GM18511 (cell line): Measurements from ENCODE around the gene RNF227.

ENCODE experiments used
- ATAC-seq: cut with Tn5 transposase; IDR thresholded peaks from one replicate; pipeline ENCODE4 v1.9.1; 2021; ENCODE audit warnings: mild to moderate bottlenecking, moderate library complexity; ENCODE audit not compliant: unreplicated experiment

The RNF227 gene

DNA sequence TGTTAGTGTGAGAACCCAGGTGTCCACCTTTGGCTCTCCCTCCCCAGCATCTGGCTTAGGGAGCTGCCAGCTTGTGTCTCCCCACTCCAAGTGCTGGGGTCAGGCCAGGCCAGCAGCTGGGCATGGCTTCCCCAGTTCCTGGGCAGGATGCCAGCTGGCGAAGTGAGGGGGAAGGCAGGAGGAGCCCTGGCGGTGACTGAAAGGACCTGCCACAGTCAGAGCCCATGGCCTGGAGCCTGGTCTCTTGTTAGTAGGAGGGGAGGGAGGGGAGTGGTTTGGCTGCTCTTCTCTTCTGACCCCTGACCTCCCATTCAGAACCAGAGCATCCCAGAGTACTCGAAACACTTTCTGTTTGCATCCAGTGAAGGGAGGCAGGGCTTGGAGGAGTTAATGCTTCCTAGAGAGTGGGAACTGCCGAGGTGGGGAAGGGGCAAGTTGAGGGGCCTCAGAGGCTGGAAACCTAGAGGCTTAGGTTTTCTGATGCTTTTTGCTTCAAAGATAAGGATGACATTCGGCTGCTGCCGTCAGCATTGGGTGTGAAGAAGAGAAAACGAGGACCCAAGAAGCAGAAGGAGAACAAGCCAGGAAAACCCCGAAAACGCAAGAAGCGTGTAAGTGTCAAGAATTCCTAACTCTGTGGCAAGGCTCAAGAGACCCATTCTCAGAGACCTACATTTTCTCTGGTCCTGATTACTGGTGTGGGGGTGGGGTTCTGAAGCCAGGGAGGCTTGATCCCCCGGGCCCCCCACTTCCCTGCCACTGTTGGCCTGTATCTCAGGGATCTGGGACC, 26.7 kb downstream of the RNF227 start:
- ATAC-seq, result no peak

- no peak for ATAC-seq
Observed at GRCh38 chr17:7888184-7888920, 27.7 kb downstream of the RNF227 start, which contains the start of gene CHD3. Gene CHD3, plus strand, starts transcription at chr17:7888789. Its CDS starts 212 bp downstream, at chr17:7889001.

GRCh38 chr17:7887482-7888183, 28.5 kb downstream of the RNF227 start:
- peak; percentile 58 for ATAC-seq

- ATAC-seq, result no peak
Observed at GRCh38 chr17:7887038-7887481, 29.0 kb downstream of the RNF227 start.

- no peak for ATAC-seq
Observed at GRCh38 chr17:7886227-7887037, 29.7 kb downstream of the RNF227 start.

GRCh38 chr17:7885367-7886226, 30.5 kb downstream of the RNF227 start:
- ATAC-seq, result peak; percentile 39

GRCh38 chr17:7884581-7885366, 31.3 kb downstream of the RNF227 start:
- peak; percentile 4 for ATAC-seq

DNA sequence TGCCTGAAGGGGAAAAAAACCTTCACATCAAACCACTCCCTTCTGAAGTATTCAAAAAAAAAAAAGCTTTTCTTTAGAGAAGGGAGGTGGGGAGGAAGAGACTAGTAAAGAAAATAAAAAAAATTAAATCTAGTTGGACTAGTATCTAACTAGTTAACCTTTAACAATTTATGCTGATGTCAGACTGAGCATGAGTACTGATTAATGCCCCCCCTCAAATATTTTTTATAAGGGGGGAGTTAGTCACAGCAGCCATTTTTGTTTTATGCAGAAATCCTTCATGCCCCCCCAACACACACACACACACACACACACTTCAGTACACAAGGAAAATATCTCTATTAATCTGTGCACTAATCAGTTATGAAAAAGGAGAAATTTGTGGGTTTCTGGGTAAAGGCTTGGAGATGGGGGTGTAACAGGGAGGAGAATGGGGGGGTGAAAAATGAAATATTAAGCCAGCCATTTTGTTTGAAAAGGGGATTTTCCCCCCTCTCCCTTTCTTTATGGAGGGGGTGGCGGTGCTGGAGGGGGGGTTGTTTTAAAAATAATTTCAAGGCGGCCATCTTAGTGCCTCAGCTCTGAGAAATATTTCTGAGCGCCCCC, 32.2 kb downstream of the RNF227 start:
- no peak for ATAC-seq

GRCh38 chr17:7882629-7883028, 33.5 kb downstream of the RNF227 start:
- no peak for ATAC-seq

- no peak for ATAC-seq
Observed at GRCh38 chr17:7882068-7882467, 34.0 kb downstream of the RNF227 start.

- ATAC-seq, result no peak
Observed at GRCh38 chr17:7881276-7882054, 34.6 kb downstream of the RNF227 start.

GRCh38 chr17:7880076-7880868, 35.8 kb downstream of the RNF227 start:
- no peak for ATAC-seq

DNA sequence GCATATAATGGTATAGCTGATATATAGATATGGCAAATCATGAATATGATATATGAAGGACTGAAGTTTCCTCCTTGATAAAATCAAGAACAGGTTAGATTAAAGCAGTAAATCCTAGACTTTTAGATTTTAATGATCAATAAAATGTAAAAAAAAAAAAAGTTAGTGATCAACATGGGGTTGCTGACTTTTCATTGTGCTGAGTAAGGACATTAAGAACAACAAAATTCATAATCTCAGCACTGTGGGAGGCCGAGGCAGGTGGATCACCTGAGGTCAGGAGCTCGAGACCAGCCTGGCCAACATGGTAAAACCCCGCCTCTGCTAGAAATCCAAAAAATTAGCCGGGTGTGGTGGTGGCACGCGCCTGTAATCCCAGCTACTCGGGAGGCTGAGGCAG, 37.9 kb downstream of the RNF227 start:
- ATAC-seq, result no peak

DNA sequence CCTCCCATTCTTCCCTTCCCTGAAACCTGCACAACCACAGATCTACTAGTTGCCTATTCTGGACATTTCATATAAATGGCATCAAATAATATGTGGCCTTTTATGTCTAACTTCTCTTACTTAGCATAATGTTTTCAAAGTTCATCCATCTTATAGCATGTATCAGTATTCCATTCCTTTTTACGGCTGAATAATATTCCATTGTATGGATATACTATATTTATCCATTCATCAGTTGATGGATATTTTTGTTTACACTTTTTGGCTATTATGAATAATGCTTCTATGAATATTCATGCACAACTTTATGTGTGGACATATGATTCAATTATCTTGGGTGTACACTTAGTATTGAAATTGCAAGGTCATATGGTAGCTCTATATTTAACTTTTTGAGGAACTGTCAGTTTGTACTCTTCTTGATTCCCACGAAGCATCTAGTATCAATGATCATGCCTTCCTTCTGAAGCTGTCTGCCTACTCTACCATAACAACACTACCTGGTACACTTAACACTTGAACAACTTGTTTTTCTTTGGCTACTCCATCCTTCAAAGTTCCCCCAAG, 40.2 kb downstream of the RNF227 start:
- no peak for ATAC-seq

DNA sequence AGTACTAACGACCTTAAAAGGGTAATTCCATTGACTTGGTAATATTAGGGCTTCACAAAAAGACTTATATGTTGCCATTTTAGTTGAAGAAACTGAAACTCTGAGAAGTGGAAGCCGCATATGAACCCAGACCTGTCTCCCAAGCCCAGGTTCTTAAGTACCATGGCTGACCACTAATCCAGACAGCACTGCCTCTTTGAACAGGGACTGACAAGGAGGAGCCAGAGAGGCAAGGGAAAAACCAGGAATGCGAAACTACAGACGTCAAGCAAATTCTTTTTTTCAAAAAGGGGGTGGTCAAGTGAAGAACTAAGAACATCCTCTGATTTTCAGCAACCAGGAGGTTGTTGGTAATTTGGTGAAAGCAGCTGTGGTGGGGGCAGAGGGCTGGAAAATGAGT, 43.0 kb downstream of the RNF227 start:
- ATAC-seq, result no peak

DNA sequence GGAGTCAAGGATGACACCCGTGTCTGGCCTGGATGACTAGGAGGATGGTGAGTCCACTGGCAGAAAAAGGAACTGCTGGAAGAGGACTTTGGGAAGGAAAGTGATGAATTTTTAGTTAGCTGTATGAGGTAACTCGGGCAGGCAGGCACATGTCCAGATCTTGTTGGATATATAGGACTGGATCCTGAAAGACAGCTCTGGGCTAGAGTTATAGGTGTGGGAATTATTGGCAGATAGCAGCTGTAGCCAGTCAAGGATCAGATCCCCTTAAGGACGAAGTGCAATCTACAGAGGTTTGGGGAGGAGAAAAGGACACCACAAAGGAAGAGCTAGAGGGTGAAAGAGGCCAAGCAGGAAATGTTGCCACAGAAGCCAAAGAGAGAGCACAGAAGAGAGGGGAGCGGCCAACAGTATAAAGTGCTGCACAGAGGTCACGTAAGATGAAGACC, 48.2 kb downstream of the RNF227 start:
- ATAC-seq, result no peak
